ENCODE results near the gene ING3.
"Not testable (repeated sequence)": the region's sequence is repeated elsewhere in the genome, so short reads cannot be mapped to it uniquely, and the experiment has no call there.

Gene ING3

GRCh38 chr7:120949998-120950538 lies 509 bp upstream of the ING3 start:
- DNase-seq (ENCODE audit: low read depth, low spot score), result no peak

- no peak for DNase-seq (ENCODE audit: low read depth, low spot score)
These were observed 727 bp downstream of the ING3 start for GRCh38 chr7:120951309-120951699.

GRCh38 chr7:120951826-120952225 lies 1.2 kb downstream of the ING3 start:
- no peak for DNase-seq (ENCODE audit: low read depth, low spot score)

- no peak for DNase-seq (ENCODE audit: low read depth, low spot score)
These were observed 5.1 kb downstream of the ING3 start for GRCh38 chr7:120955577-120956149.

- no peak for DNase-seq (ENCODE audit: low read depth, low spot score)
These were observed 9.4 kb downstream of the ING3 start for GRCh38 chr7:120959929-120960484.

- DNase-seq (ENCODE audit: low read depth, low spot score), result no peak
These were observed 10.1 kb downstream of the ING3 start for GRCh38 chr7:120960714-120961113.

- DNase-seq (ENCODE audit: low read depth, low spot score), result no peak
These were observed 11.1 kb downstream of the ING3 start for GRCh38 chr7:120961638-120962173.

- DNase-seq (ENCODE audit: low read depth, low spot score), result no peak
These were observed 13.5 kb downstream of the ING3 start for GRCh38 chr7:120964088-120964487.

GRCh38 chr7:120966961-120967360 lies 16.4 kb downstream of the ING3 start:
- DNase-seq (ENCODE audit: low read depth, low spot score), result no peak

- no peak for DNase-seq (ENCODE audit: low read depth, low spot score)
These were observed 23.3 kb downstream of the ING3 start for GRCh38 chr7:120973849-120974248.

- peak; percentile 23 for DNase-seq (ENCODE audit: low read depth, low spot score)
These were observed 29.4 kb downstream of the ING3 start for GRCh38 chr7:120979765-120980499.

GRCh38 chr7:120981117-120981516 lies 30.5 kb downstream of the ING3 start:
- no peak for DNase-seq (ENCODE audit: low read depth, low spot score)

- peak; percentile 78 for DNase-seq (ENCODE audit: low read depth, low spot score)
These were observed 31.5 kb downstream of the ING3 start for GRCh38 chr7:120981888-120982615.

GRCh38 chr7:120983592-120983991 lies 33.0 kb downstream of the ING3 start:
- not testable (repeated sequence) for DNase-seq (ENCODE audit: low read depth, low spot score)

GRCh38 chr7:120984406-120984805 lies 33.8 kb downstream of the ING3 start:
- DNase-seq (ENCODE audit: low read depth, low spot score), result no peak

- no peak for DNase-seq (ENCODE audit: low read depth, low spot score)
These were observed 34.7 kb downstream of the ING3 start for GRCh38 chr7:120985130-120985758.

GRCh38 chr7:120985839-120986238 lies 35.3 kb downstream of the ING3 start:
- DNase-seq (ENCODE audit: low read depth, low spot score), result no peak

- no peak for DNase-seq (ENCODE audit: low read depth, low spot score)
These were observed 36.1 kb downstream of the ING3 start for GRCh38 chr7:120986650-120987049.

- DNase-seq (ENCODE audit: low read depth, low spot score), result no peak
These were observed 36.7 kb downstream of the ING3 start for GRCh38 chr7:120987280-120987679.

- DNase-seq (ENCODE audit: low read depth, low spot score), result peak; percentile 95
These were observed 37.4 kb downstream of the ING3 start for GRCh38 chr7:120987683-120988590.

Measured in astrocyte of the hippocampus (primary cell).